A549 (cell line): Measurements from ENCODE around the gene RAB38. TPM values are rescaled to one million over a fixed set of nuclear protein-coding genes. Genes with fewer than 3 reads are reported as not detected.

Experiments used
- ATAC-seq, 2 experiments: fragments of 200-7000 bp in 1 of 2; fragments of >200 bp in 1 of 2; cut with Nextera tagmentation in 1 of 2; cut with Tn5 transposase in 1 of 2; 3 replicates each; pipeline versions ENCODE4 v1.8.0 to v1.9.1; 2018 to 2020; ENCODE audit warnings: mild to moderate bottlenecking in 1 of 2, moderate library complexity in 1 of 2
- CTCF ChIA-PET: fragments of 300-600 bp; sonication (Branson Sonifier 250); formaldehyde crosslinking; extraction: SDS; loops from one replicate; lab custom pipeline; 2021; ENCODE audit warnings: antibody characterized with exemption, inconsistent platforms; lab: Yijun Ruan, JAX
- POLR2A ChIA-PET: fragments of 350-600 bp; formaldehyde crosslinking; extraction: SDS; loops from one replicate; lab custom pipeline; 2021; ENCODE audit warnings: antibody characterized with exemption, inconsistent platforms; lab: Yijun Ruan, JAX
- DNase-seq, 2 experiments: peaks; one replicate each; pipeline versions ENCODE4 v3.0.0 to v3.0.0-alpha.2; 2011 to 2016; ENCODE audit warnings: low read depth in 1 of 2, low spot score in 1 of 2
- FAIRE-seq: peaks from 2 replicates; lab custom pipeline; 2011; peaks lifted over from hg19 to GRCh38; lab: Jason Lieb, UNC
- H3K27ac ChIP-seq, 2 experiments: fragments of >200 bp; sonication (Bioruptor Twin); formaldehyde crosslinking; 3 replicates each; pipeline ENCODE4 v1.5.1; 2016 to 2017
- H3K4me1 ChIP-seq: fragments of >200 bp; sonication (Bioruptor Twin); formaldehyde crosslinking; 3 replicates; pipeline ENCODE4 v1.6.1; 2016
- H3K4me2 ChIP-seq: fragments of >200 bp; sonication (Bioruptor Twin); formaldehyde crosslinking; 3 replicates; pipeline ENCODE4 v1.6.1; 2016
- H3K4me3 ChIP-seq: fragments of >200 bp; sonication (Bioruptor Twin); formaldehyde crosslinking; 3 replicates; pipeline ENCODE4 v1.5.1; 2016
- H3K9me3 ChIP-seq: fragments of >200 bp; sonication (Bioruptor Twin); formaldehyde crosslinking; 3 replicates; pipeline ENCODE4 v1.6.1; 2016
- CBX8 ChIP-seq: fragments of 200-600 bp; sonication (generic); IDR thresholded peaks from 2 replicates; pipeline ENCODE4 v1.6.1; 2016
- CEBPB ChIP-seq, 2 experiments: fragments of >200 bp in 1 of 2; sonication (Bioruptor Twin) in 1 of 2; formaldehyde crosslinking in 1 of 2; IDR thresholded peaks; 2 replicates each; pipeline ENCODE4 v1.6.1; 2012 to 2016
- EHF ChIP-seq: fragments of 250-450 bp; sonication (Bioruptor Pico); IDR thresholded peaks from 2 replicates; pipeline ENCODE4 v1.5.0; 2020; ENCODE audit warnings: mild to moderate bottlenecking
- EP300 ChIP-seq, 2 experiments: fragments of >200 bp; sonication (Bioruptor Twin); formaldehyde crosslinking; IDR thresholded peaks; 2 replicates in 1 of 2; 3 replicates in 1 of 2; pipeline ENCODE4 v1.6.1; 2016 to 2017
- ESRRA ChIP-seq: fragments of 150-350 bp; IDR thresholded peaks from 2 replicates; pipeline ENCODE4 v1.6.1; 2014; ENCODE audit warnings: mild to moderate bottlenecking, low read length, borderline replicate concordance
- FOXS1 ChIP-seq: fragments of 250-450 bp; sonication (Bioruptor Pico); IDR thresholded peaks from 2 replicates; pipeline ENCODE4 v1.5.0; 2020; ENCODE audit warnings: mild to moderate bottlenecking, moderate library complexity
- GATA3 ChIP-seq: IDR thresholded peaks from 2 replicates; pipeline ENCODE4 v1.6.1; 2012; ENCODE audit warnings: borderline replicate concordance
- HOXB5 ChIP-seq: fragments of 250-450 bp; sonication (Bioruptor Pico); IDR thresholded peaks from 2 replicates; pipeline ENCODE4 v1.5.0; 2020; ENCODE audit warnings: mild to moderate bottlenecking, moderate library complexity
- JUN ChIP-seq, 2 experiments: fragments of >200 bp; sonication (Bioruptor Twin); formaldehyde crosslinking; IDR thresholded peaks; 2 replicates in 1 of 2; 3 replicates in 1 of 2; pipeline ENCODE4 v1.6.1; 2016 to 2017
- JUNB ChIP-seq: fragments of >200 bp; sonication (Bioruptor Twin); formaldehyde crosslinking; IDR thresholded peaks from 2 replicates; pipeline ENCODE4 v1.6.1; 2016
- KDM1A ChIP-seq: fragments of 200-600 bp; sonication (generic); IDR thresholded peaks from 2 replicates; pipeline ENCODE4 v1.6.1; 2016; ENCODE audit warnings: low read depth, mild to moderate bottlenecking
- KDM5A ChIP-seq: fragments of 200-600 bp; sonication (generic); IDR thresholded peaks from 2 replicates; pipeline ENCODE4 v1.6.1; 2016; ENCODE audit warnings: antibody characterized with exemption, mild to moderate bottlenecking
- NPAS2 ChIP-seq: fragments of 250-450 bp; sonication (Bioruptor Pico); IDR thresholded peaks from 2 replicates; pipeline ENCODE4 v1.8.0; 2022; ENCODE audit warnings: mild to moderate bottlenecking, moderate library complexity, borderline replicate concordance
- POLR2AphosphoS2 ChIP-seq: conservative IDR thresholded peaks from 2 replicates; pipeline ENCODE4 v1.6.1; 2012; ENCODE audit warnings: low read length, improper control_type of control experiment, inconsistent platforms
- RARB ChIP-seq: fragments of 250-450 bp; sonication (Bioruptor Pico); IDR thresholded peaks from 2 replicates; pipeline ENCODE4 v1.8.0; 2021; ENCODE audit warnings: mild to moderate bottlenecking, moderate library complexity
- RCOR1 ChIP-seq: fragments of 150-350 bp; IDR thresholded peaks from 2 replicates; pipeline ENCODE4 v1.6.1; 2014; ENCODE audit warnings: antibody characterized with exemption, low read length, low read depth
- RFX5 ChIP-seq: fragments of 450-650 bp; IDR thresholded peaks from 2 replicates; pipeline ENCODE4 v1.7.1; 2014; ENCODE audit warnings: antibody characterized with exemption, mild to moderate bottlenecking, moderate library complexity
- RNF2 ChIP-seq: fragments of 200-600 bp; sonication (generic); IDR thresholded peaks from 2 replicates; pipeline ENCODE4 v1.6.1; 2016; ENCODE audit warnings: low read depth, mild to moderate bottlenecking, antibody characterized with exemption, moderate library complexity, borderline replicate concordance
- SMC3 ChIP-seq: fragments of >200 bp; sonication (Bioruptor Twin); formaldehyde crosslinking; IDR thresholded peaks from 3 replicates; pipeline ENCODE4 v1.6.1; 2018; ENCODE audit warnings: inconsistent platforms
- SREBF2 ChIP-seq: fragments of 450-650 bp; IDR thresholded peaks from 2 replicates; pipeline ENCODE4 v1.6.1; 2014; ENCODE audit warnings: mild to moderate bottlenecking, moderate library complexity
- TFCP2L1 ChIP-seq: fragments of 250-450 bp; sonication (Bioruptor Pico); IDR thresholded peaks from 2 replicates; pipeline ENCODE4 v1.5.0; 2021; ENCODE audit warnings: mild to moderate bottlenecking
- ZSCAN20 ChIP-seq: fragments of 250-450 bp; sonication (Bioruptor Pico); IDR thresholded peaks from 2 replicates; pipeline ENCODE4 v1.8.0; 2022; ENCODE audit warnings: mild to moderate bottlenecking, moderate library complexity
- WGBS: methylation state at CpG from one replicate; pipeline ENCODE4 v1.1.6; 2017; ENCODE audit errors: missing lambda C conversion rate; 5-methylcytosine and 5-hydroxymethylcytosine counted together
- polyA plus RNA-seq, 4 experiments: library from polyadenylated mRNA; depleted of rRNA in 3 of 4; stranded (reverse); fragments of >200 nt; fragmentation: RNase III in 1 of 4; extraction: RNeasy Plus Mini Kit Qiagen cat#74134 plus additional on column Dnase treatment in 1 of 4; gene quantifications; 2 replicates in 3 of 4; 3 replicates in 1 of 4; pipeline ENCODE4 v1.2.3, GENCODE V29; 2011 to 2017
- TF ChIP-seq, protein P1 (sequence below): fragments of >200 bp; sonication (Bioruptor Twin); formaldehyde crosslinking; IDR thresholded peaks from 3 replicates; pipeline ENCODE4 v1.5.1; 2016
- TF ChIP-seq, protein P2 (sequence below): IDR thresholded peaks from 2 replicates; pipeline ENCODE4 v1.6.1; 2012
- TF ChIP-seq, protein P3 (sequence below): fragments of 250-450 bp; sonication (Bioruptor Pico); IDR thresholded peaks from 2 replicates; pipeline ENCODE4 v1.5.0; 2020; ENCODE audit warnings: low read depth, mild to moderate bottlenecking, moderate library complexity
- TF ChIP-seq, protein P4 (sequence below): fragments of 450-650 bp; IDR thresholded peaks from 2 replicates; pipeline ENCODE4 v1.6.1; 2014; ENCODE audit warnings: antibody characterized with exemption
- TF ChIP-seq, protein P5 (sequence below): fragments of >200 bp; sonication (Bioruptor Twin); formaldehyde crosslinking; IDR thresholded peaks from 2 replicates; pipeline ENCODE4 v1.6.1; 2016
- TF ChIP-seq, protein P6 (sequence below): IDR thresholded peaks from 2 replicates; pipeline ENCODE4 v1.6.1; 2012

The RAB38 gene
- polyA plus RNA-seq, 2 of the 4 experiments (the other 2 are of a cell fraction): 0.59 to 1.6 TPM

DNA sequence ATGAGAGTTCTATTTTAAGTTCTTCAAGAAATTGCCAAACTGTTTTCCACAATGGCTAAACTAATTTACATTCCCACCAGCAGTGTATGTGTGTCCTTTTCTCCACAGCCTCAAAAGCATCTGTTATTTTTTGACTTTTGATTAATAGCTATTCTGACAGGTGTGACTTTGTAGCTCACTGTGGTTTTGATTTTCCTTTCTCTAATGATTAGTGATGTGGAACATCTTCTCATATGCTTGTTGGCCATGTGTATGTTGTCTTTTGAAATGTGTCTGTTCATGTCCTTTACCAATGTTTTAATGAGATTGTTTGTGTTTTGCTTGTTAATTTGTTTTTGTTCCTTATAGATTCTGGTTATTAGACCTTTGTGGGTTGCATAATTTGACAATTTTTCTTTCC, 18.0 kb upstream of the RAB38 start:
- Histone ChIP-seq H3K4me3 (no peak overlapping the region), H3K9me3 (no peaks in the 10 kb centered on the region), H3K4me2 (no peak overlapping the region), H3K27ac (no peak overlapping the region), H3K4me1 (no peaks in the 10 kb centered on the region)
- TF ChIP-seq RNF2 (no peak), POLR2AphosphoS2 (no peak), SMC3 (no peak), FOXS1 (no peak), RCOR1 (no peak), EP300 (IDR thresholded peaks at IDR 0.05) (no peak), NPAS2 (CRISPR knock-in tag) (no peak), JUN (IDR thresholded peaks at IDR 0.05) (no peak), RARB (no peak), JUNB (no peak), RFX5 (no peak), KDM5A (no peak), KDM1A (no peak)
- TF ChIP-seq, protein P1, sequence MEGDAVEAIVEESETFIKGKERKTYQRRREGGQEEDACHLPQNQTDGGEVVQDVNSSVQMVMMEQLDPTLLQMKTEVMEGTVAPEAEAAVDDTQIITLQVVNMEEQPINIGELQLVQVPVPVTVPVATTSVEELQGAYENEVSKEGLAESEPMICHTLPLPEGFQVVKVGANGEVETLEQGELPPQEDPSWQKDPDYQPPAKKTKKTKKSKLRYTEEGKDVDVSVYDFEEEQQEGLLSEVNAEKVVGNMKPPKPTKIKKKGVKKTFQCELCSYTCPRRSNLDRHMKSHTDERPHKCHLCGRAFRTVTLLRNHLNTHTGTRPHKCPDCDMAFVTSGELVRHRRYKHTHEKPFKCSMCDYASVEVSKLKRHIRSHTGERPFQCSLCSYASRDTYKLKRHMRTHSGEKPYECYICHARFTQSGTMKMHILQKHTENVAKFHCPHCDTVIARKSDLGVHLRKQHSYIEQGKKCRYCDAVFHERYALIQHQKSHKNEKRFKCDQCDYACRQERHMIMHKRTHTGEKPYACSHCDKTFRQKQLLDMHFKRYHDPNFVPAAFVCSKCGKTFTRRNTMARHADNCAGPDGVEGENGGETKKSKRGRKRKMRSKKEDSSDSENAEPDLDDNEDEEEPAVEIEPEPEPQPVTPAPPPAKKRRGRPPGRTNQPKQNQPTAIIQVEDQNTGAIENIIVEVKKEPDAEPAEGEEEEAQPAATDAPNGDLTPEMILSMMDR: no peak
- TF ChIP-seq, protein P2, sequence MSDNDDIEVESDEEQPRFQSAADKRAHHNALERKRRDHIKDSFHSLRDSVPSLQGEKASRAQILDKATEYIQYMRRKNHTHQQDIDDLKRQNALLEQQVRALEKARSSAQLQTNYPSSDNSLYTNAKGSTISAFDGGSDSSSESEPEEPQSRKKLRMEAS: no peak
- TF ChIP-seq, protein P3, sequence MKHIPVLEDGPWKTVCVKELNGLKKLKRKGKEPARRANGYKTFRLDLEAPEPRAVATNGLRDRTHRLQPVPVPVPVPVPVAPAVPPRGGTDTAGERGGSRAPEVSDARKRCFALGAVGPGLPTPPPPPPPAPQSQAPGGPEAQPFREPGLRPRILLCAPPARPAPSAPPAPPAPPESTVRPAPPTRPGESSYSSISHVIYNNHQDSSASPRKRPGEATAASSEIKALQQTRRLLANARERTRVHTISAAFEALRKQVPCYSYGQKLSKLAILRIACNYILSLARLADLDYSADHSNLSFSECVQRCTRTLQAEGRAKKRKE: no peak
- TF ChIP-seq, protein P4, sequence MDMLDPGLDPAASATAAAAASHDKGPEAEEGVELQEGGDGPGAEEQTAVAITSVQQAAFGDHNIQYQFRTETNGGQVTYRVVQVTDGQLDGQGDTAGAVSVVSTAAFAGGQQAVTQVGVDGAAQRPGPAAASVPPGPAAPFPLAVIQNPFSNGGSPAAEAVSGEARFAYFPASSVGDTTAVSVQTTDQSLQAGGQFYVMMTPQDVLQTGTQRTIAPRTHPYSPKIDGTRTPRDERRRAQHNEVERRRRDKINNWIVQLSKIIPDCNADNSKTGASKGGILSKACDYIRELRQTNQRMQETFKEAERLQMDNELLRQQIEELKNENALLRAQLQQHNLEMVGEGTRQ: no peak
- TF ChIP-seq, protein P5, sequence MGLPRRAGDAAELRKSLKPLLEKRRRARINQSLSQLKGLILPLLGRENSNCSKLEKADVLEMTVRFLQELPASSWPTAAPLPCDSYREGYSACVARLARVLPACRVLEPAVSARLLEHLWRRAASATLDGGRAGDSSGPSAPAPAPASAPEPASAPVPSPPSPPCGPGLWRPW: no peak
- FAIRE-seq: no peak
- DNase-seq: no peak
- ATAC-seq: no peak
- POLR2A ChIA-PET: no interaction called here
- CTCF ChIA-PET: no interaction called here

DNA sequence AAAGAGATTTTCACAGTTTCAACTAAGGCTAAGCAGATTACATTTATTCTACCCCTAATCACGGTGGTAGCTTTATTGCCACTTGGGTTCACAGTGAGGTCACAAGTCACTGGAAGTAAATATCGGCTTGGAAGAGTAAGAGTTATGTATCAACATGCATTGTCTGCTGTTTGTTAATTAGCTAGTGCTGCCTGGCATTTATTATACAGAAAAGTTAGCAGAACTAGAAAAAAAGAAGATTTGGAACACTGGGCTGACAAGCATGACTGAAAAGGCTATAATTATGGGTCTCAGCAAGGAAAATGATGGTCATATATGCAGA, 13.7 kb upstream of the RAB38 start:
- Histone ChIP-seq H3K4me2 (no peak overlapping the region), H3K9me3 (no peaks in the 10 kb centered on the region), H3K4me1 (no peaks in the 10 kb centered on the region), H3K4me3 (no peak overlapping the region), H3K27ac (no peak overlapping the region)
- ChIA-PET CTCF (no interaction called here), POLR2A (no interaction called here)
- 11% methylated on average over 2 of the region's 2 CpGs for WGBS
- DNase-seq: no peak
- no peak for FAIRE-seq
- ATAC-seq: no peak
- no peak for TF ChIP-seq TFCP2L1 (CRISPR knock-in tag)
- no peak for TF ChIP-seq KDM5A
- no peak for TF ChIP-seq GATA3
- no peak for TF ChIP-seq HOXB5
- no peak for TF ChIP-seq EP300 (IDR thresholded peaks at IDR 0.05)
- no peak for TF ChIP-seq JUNB
- no peak for TF ChIP-seq NPAS2 (CRISPR knock-in tag)
- TF ChIP-seq, protein P6, sequence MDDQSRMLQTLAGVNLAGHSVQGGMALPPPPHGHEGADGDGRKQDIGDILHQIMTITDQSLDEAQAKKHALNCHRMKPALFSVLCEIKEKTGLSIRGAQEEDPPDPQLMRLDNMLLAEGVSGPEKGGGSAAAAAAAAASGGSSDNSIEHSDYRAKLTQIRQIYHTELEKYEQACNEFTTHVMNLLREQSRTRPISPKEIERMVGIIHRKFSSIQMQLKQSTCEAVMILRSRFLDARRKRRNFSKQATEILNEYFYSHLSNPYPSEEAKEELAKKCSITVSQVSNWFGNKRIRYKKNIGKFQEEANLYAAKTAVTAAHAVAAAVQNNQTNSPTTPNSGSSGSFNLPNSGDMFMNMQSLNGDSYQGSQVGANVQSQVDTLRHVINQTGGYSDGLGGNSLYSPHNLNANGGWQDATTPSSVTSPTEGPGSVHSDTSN: no peak
- TF ChIP-seq FOXS1: no peak
- no peak for TF ChIP-seq KDM1A
- no peak for TF ChIP-seq CEBPB (IDR thresholded peaks at IDR 0.05)
- no peak for TF ChIP-seq ZSCAN20 (CRISPR knock-in tag)
- TF ChIP-seq ESRRA: no peak
- no peak for TF ChIP-seq POLR2AphosphoS2
- TF ChIP-seq EHF (CRISPR knock-in tag): no peak
- TF ChIP-seq CBX8: no peak
- no peak for TF ChIP-seq RNF2
- TF ChIP-seq SREBF2: no peak
- TF ChIP-seq, all 56 proteins: peak for 0
